Suppressor macrophage treated with lipopolysaccharide for 4 hours (primary cell): ENCODE results near the gene TUBA4A.

Experiments used
- DNase-seq: peaks from one replicate; pipeline ENCODE4 v3.0.0-alpha.2; 2020

TUBA4A gene

DNA sequence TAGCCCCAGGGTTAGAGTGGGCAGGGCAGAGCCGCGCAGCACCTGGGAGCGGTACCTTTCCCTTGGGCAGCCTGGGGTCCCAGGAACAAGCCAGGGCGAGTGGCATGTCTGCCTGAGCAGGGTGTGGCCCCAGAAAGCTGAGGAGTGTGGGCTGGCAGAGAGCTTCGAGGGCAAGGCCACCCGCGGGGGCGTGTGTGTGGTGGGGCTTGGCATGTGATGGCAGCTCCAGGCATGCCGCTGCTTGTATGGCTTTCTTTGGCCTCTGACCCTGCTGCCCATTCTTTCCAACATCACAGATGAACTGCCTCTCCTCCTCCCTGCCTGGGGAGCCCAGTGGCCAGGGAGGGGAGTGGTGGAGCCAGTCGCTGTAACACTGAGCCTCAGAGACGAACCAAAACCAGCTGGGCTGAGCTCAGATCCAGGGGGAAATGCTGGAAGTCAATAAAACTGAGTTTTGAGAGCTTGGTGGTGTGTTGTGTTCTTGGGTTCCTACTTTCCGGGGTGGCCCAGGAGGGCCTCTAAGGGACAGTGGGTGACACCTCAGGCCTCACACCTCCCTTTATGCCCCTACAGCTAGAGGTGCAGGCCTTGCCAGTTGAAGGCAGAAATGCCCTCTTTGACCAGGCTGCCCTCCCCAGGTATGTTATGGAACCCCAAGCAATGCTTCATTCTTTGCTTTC, 32.9 kb upstream of the TUBA4A start:
- DNase-seq: no peak

DNA sequence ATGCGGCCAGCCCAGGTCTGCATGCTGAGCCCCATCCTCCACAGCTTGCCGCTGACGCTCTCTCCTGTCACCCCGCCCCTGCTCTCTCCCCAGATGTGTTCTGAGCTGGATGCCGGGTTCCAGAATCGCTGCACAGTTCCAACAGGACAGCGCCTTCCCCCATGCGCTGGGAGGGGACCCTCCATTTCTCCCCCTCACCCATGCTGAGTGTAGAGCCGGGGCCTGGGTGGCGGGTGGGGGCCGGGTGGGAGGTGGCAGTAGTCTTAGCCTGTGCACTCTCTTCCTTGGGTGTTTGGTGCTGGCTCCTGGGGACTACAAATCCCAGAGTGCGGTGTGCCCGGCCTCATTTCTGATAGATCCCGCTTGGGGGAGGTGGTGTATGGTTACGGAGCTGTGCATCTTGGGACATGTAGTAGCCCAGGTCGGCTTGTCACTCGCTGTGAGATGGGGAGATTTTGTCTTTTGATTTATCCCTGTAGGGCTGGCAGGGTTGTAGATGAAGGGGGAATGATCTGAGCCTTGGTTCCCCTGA, 32.2 kb upstream of the TUBA4A start:
- DNase-seq: no peak

DNA sequence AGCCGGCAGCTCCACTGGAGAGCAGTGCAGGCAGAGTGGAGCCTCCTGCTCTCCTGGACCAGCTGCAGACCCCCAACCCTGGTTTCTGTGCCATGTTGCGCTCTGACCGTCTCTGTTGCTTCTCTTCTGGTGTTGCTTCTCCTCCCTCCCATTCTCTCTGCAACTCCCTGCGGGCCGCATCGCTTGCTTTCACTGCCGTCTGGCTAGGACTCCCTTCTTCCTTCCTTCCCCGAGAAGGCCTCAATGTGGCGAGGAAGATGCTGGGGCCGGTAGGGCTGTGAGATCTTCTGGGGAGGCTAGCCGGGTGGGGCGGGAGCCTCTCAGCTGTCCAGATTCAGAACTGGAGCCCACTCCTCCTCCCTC, 31.6 kb upstream of the TUBA4A start:
- DNase-seq: no peak

DNA sequence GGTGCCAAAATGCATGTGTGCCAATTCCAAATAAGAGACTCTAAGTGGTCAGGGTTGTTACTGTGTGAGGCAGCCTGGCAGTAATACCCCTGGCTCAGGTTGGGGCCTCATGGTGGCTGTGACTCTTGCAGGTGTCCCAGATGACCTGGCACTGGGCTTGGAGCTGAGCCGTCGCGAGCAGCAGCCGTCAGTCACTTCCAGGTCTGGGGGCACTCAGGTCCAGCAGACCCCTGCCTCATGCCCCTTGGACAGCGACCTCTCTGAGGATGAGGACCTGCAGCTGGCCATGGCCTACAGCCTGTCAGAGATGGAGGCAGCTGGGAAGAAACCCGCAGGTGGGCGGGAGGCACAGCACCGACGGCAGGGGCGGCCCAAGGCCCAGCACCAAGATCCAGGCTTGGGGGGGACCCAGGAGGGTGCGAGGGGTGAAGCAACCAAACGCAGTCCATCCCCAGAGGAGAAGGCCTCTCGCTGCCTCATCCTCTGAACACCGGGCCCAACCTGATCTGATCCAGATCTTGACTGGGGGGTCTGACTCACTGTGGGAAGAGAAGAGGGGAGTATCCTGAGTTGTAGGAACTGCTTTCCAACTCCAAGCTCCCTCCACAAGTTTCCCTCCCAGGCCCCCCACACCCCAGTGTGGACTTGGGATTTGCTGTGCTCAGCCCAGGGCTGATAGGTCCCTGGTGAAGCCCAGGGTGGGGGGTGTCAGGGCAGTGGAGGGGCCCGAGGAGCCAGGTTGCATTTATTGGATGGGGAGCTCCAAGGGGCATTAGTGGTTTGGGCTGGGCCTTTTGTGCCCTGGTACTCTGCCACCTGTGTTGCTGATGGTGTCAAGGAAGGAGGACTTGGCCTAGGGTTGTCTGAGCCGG, 31.0 kb upstream of the TUBA4A start:
- DNase-seq: no peak

DNA sequence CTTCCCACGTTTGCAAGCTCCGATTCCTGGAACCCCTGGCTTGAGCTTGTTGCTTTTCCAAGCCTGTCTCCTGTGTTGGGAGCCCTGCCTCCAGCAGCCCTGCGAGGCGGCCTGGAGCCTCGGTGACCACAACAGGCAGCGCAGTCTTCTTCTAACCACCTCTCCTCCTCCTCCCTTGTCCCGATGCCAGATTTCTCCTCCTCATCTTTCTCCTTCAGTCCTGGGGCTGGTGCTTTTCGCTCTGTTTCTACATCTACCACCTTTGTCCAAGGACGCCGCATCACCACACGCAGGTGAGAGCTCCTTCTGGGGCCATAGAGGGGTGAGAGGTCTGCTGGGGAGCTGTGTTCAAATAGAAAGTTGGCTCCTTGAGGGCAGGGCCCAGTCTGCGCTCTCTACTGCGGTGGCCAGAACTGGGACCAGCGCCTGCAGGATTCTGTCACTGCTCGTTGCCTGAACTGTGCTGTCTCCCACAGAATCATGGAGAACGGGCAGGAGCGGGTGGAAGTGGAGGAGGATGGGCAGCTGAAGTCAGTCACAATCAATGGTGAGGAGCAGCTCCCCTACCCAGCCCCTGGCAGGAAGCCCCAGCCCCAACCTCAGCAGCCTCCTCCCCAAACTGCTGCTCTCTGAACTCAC, 29.3 kb upstream of the TUBA4A start:
- no peak for DNase-seq

DNA sequence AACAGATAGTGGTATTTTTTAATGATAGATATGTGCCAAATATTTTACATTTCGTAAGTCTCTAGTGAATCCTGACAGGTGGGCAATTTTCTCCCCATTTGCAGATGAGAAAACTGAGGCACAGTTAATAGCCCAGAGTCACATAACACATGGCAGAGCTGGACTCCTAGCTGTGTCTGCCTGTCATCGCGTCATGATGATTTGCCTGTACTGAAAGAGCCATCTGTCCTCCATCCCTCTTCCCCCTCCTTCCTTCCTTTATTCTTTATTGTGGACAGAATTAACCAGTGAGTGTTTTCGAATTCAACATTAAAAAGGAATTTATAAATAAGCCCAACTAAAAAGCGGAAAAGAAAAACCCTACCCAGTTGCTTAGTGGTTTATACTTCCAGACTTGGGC, 28.7 kb upstream of the TUBA4A start:
- no peak for DNase-seq

DNA sequence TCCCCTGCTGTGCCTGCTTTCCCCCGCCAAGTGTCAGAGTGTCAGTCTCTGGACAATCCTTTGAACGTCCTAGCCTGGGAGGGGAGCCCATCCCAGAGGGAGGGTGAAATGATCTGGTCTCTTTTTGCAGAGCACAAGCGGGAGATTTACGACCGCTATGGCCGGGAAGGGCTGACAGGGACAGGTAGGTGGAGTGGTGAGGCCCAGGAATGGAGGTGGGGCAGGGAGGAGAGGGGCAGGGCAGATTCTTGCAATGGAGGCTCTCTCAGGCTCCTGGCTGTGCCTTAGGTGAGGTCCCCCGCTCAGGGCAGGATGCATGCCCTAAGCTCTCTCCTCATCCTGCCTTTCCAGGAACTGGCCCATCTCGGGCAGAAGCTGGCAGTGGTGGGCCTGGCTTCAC, 27.9 kb upstream of the TUBA4A start:
- no peak for DNase-seq

DNA sequence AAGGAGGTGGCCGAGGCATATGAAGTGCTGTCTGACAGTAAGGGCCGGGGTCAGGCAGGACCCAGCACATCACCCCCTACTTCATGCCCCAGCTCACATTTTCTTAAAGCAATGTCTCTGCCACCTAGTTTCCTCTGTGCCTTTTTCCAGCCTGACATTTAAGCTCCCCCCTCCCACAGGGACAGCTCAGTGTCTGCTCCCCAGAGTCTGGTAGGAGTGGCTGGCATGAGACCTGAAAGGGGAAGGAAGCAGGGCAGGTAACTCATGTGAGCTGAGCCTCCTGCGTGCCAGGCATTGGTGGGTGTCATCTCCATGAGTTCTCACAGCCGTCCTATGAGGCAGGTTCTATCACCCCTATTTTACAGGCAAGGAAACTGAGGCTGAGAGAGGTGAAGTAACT, 26.9 kb upstream of the TUBA4A start:
- no peak for DNase-seq

DNA sequence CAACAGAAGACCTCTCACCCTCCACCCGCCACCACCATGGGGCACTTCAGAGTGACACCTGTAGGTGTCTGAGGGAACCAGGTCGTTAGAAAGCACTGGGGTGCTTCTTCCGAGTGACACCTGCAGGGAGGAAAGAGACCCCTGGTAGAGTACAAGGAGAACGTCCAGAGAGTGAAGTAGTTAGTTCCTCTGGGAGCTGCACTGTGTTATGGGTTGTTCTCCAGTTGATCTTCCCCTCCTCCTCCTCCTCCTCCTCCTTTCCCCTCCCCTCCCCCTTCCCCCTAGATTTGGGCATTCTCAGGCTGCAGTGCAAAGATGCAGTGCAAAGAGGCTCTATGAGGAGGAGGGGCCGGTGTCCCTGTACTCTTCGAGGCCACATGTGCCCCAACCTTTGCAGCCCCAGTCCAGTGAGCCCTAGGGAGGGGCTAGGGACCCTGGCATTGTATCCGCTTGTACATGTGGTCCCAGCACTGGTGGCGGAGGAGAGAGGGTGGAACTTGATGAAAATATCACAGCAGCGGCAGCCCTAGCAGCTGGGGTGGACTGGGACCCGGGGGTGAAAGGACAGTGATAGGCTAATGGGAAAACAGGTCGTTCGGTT, 26.3 kb upstream of the TUBA4A start:
- no peak for DNase-seq

DNA sequence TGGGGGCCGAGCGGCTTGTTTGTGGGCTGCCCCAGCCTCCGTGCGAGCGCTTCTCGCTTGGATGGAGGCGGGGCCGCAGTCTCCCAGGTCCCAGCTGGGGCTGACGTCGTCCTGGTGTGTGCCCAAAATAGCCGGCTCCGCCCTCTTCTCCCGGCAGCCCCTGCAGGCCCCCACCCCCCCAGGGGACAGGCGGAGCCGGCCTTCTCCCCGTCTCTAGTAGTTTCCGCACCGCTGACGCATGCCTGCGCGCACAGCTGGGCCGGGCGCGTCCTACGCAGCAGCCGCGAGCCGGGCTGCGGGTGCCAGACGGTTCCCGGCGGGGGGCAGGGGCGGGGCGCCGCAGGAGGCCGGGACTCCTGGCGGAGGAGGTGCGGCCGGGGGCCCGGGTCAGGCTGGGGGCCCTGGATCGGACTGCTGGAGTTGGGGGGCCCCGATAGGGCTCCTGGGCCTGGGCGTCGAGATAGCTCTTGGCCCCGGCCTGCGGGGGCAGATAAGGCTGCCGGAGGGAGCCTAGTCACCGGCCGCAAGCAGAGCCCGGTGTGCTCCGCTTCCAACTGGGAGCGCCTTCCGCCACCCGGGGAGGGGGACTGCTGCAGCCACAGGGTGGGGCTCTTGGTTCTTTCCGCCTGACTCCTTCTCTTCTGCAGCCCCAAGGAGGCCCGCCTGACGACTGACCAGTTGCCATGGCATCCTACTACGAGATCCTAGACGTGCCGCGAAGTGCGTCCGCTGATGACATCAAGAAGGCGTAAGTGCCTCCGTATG, 25.6 kb upstream of the TUBA4A start, which contains the start of gene DNAJB2:
Gene DNAJB2, plus strand, starts transcription at position 216 of the 765 bp plus-strand sequence. Its CDS starts 468 bp downstream, at position 684.
- DNase-seq: peak; percentile 99

DNA sequence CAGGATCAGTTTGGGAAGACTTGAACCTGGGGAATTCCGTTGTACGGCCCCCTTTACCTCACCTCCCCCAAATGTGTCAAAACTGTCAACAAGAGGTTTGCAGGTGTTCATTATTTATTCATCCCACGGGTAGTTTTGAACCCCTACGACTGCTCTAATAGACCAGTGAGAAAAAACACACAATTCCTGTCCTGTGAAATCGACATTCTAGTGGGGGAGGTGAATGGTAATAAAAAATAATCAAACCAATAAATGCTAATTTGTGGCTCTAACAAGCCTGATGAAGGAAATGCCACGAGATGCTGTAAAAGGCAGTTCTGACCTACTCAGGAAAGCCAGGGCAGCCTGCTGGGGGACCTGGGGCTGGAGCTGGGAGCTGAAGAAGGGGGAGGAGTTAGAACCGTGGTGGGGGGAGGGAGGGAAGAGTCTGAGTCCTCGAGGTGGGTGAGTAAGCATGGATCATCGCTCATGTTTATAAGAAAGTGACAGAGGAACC, 25.0 kb upstream of the TUBA4A start:
- DNase-seq: no peak

DNA sequence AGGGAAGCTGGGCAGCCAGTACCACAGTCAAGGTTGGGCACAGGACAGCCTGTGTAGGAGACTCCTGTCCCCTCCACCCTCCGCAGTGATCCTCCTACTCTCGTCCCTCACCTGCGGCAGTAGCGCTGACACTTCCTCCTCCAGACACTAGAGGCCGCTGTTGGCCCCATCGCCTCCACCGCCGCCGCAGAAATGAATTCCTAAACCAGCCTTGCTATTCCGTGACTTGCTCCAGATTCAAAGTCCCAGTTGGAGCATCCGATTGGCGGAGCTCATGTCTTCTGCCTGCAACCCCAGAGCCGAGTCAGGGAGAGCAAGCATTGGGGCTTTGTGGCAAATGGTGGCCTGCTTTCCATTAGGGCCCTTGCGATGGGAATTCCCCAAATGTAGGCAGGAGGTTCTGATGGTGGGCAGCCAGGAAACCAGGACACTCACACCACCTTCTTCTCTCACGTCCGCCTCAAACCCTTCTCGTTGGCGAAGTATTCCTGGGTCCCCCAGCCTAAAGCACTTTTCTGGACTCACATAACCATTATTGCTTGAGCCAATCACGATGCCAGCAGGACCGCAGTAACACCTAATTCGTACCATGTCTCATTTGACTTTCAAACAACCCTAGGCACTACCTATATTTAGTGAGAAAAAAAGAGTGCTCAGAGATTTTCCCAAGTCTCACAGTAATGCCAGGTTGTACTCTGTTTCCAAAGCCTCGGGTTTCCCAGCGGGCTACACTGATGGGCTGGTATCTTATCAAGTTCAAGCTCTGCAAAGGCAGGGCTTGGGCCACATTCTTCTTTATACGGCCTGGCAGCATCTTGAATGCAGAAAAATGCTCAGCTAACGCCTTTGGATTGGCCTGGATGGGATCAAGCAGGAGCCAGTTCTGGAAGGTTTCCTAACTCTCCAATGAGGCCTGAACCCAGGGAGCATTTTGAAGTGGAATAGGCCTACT, 24.3 kb upstream of the TUBA4A start:
- DNase-seq: peak; percentile 77

DNA sequence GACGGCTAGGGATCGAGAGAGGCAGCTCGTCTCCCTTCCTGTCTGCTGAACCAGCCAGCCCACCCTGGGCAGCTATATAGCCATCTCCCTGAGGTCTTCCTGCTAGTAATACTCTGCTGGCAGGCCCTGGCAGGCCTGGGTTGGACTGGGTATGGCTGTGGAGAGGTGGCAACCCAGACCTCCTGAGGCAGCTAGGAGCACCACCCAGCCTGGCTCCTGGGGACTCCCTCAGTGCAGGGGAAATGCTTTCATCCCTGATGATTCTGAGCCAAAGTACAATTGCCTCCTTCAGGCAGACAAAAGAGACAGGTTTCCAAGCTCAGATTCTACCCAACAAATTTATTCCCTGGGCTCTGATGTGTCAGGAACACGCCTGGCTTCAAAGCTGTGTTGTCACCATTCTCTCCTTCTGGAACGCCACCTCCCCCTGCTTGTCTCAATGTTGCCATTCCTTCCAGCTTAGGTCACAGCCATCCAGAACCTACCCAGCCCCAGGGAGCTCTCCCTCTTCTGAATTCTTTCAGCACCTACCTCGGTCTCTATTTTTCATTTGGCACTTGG, 20.7 kb upstream of the TUBA4A start:
- no peak for DNase-seq

DNA sequence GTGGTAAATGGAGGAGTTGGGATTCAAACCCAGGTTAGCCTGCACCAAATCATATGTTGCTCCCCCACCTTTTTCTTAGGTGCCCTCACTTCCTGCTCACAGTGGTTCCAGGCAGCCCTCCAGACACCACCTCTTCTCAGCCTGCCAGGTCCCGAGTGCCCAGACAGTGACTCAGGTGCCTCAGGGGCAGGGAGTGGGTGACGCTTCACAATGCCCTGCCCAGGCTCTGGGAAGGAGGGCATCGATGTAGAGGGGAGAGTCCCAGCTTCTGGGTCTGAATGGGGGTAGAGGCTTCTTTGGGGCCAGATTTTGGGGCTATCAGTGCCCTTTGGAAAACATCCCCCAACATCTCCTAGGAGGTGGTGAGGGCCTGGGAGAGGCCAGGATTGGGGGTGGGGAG, 20.2 kb upstream of the TUBA4A start:
- no peak for DNase-seq

DNA sequence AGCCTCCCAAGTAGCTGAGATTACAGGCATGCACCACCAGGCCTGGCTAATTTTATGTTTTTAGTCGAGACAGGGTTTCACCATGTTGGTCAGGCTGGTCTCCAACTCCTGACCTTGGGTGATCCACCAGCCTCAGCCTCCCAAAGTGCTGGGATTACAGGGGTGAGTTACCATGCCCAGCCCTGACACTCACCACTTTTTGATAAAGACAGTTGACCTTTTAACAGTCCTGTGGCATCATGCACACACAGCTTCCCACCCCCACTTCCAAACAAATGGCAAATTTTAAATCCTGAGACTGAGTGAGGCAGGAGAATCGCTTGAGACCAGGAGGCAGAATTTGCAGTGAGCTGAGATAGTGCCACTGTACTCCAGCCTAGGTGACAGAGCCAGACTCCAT, 19.3 kb upstream of the TUBA4A start:
- peak; percentile 39 for DNase-seq

DNA sequence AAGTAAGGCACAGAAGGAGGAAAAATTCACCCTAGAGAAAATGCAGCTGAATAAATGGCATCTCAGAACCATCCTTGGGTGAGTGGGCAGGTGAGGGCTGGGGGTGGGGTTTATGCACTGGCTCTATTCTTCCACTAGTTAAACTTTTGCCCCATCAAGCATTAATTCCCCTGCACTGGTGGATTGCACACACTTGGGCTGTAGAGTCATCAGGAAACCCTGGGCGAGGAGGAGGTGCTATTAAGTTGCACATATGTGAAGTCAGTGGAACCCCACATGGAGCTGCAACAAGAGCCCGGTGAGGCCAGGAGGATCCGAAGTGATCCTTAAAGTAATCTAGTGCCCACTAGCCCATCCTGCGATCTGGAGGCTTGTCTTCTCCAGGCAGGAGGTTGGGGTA, 18.6 kb upstream of the TUBA4A start:
- no peak for DNase-seq

DNA sequence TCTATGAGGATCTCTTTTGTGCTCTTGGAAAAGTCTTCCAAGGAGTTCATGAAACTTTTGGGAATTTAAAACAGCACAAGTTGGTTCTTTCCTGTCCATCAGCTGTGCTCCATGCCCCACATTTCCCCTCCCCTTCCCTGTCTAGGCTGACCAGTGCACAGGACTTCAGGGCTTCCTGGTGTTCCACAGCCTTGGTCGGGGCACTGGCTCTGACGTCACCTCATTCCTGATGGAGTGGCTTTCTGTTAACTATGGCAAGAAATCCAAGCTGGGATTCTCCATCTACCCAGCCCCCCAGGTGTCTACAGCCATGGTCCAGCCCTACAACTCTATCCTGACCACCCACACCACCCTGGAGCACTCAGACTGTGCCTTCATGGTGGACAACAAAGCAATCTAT, 17.3 kb upstream of the TUBA4A start:
- no peak for DNase-seq

DNA sequence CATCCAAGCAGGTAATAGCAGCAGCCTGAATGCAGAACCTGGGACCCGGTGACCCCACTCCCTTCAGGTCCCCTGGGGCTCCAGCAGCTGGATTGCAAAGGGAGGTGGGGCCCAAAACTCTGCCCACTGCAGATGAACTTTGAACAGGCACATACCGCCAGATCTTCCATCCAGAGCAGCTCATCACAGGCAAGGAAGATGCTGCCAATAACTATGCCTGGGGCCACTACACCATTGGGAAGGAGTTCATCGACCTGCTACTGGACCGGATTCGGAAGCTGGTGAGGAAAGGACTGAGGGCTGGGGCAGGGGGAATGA, 16.3 kb upstream of the TUBA4A start:
- DNase-seq: no peak

DNA sequence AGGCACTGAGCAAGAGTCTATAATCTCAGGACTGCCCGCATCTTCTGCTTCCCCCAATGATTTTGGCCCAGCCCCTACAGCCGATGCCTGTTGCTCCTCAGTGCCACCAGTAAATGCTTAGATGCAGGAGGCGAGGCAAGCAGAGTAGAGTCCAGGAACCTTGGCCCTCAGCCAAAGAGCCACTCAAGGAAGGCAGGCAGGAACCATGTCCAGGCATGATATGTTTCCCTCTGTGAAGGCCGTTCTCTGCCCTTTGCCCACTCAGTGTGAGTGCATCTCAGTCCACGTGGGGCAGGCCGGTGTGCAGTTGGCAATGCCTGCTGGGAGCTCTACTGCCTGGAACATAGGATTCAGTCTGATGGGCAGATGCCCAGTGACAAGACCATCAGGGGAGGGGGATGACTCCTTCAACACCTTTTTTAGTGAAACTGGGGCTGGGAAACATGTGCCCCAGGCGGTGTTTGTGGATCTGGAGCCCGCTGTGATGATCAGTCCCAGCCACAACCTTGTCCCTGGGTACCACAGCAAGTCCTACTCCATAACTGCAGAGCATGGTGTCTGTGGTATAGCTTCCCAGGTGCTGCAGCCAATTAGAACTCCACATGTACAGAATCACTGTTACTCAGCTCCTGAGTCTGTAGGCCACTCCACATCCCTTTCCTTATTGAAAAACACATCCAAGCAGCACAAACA, 15.8 kb upstream of the TUBA4A start:
- no peak for DNase-seq

DNA sequence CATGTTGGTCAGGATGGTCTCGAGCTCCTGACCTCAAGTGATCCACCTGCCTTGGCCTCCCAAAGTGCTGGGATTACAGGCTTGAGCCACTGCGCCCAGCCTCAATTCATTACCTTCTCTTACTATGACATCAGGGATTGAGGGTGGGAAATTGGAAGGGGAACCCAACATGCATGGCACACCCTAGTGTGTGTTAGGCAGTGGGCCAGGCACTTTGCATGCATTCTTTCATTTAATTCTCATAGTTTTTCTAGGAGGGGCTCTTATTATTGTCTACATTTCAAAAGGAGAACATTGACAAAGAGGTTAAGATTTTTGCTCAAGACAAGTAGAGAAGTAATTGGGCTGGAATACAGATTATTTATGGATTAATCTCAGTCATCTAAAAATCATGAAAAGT, 14.6 kb upstream of the TUBA4A start:
- no peak for DNase-seq
